GM21381 (cell line): ENCODE data around the gene ANKRD13C.

ENCODE experiments used
- ATAC-seq: cut with Tn5 transposase; IDR thresholded peaks from one replicate; pipeline ENCODE4 v1.9.1; 2021; ENCODE audit warnings: mild to moderate bottlenecking, moderate library complexity; ENCODE audit not compliant: unreplicated experiment

ANKRD13C gene

GRCh38 chr1:70299472-70299871 lies 55.0 kb downstream of the ANKRD13C start:
- no peak for ATAC-seq

GRCh38 chr1:70295749-70296148 lies 58.8 kb downstream of the ANKRD13C start:
- ATAC-seq: no peak

- no peak for ATAC-seq
These were observed 61.2 kb downstream of the ANKRD13C start for GRCh38 chr1:70293186-70293843.

- no peak for ATAC-seq
These were observed 64.3 kb downstream of the ANKRD13C start for GRCh38 chr1:70290218-70290617.

GRCh38 chr1:70288166-70288565 lies 66.4 kb downstream of the ANKRD13C start:
- no peak for ATAC-seq

- ATAC-seq: no peak
These were observed 68.1 kb downstream of the ANKRD13C start for GRCh38 chr1:70286453-70286852.

- no peak for ATAC-seq
These were observed 70.2 kb downstream of the ANKRD13C start for GRCh38 chr1:70284366-70284765.

GRCh38 chr1:70278710-70279109 lies 75.8 kb downstream of the ANKRD13C start:
- no peak for ATAC-seq

- no peak for ATAC-seq
These were observed 76.6 kb downstream of the ANKRD13C start for GRCh38 chr1:70277875-70278274.

GRCh38 chr1:70265946-70266345 lies 88.6 kb downstream of the ANKRD13C start:
- no peak for ATAC-seq

- no peak for ATAC-seq
These were observed 89.7 kb downstream of the ANKRD13C start for GRCh38 chr1:70264839-70265238.

- no peak for ATAC-seq
These were observed 97.9 kb downstream of the ANKRD13C start for GRCh38 chr1:70256664-70257063.

- ATAC-seq: no peak
These were observed 105.8 kb downstream of the ANKRD13C start for GRCh38 chr1:70248729-70249128.

GRCh38 chr1:70247768-70248167 lies 106.8 kb downstream of the ANKRD13C start:
- no peak for ATAC-seq

- no peak for ATAC-seq
These were observed 107.4 kb downstream of the ANKRD13C start for GRCh38 chr1:70247122-70247521.

GRCh38 chr1:70239940-70240339 lies 114.6 kb downstream of the ANKRD13C start:
- no peak for ATAC-seq

GRCh38 chr1:70234733-70235132 lies 119.8 kb downstream of the ANKRD13C start:
- ATAC-seq: no peak

- ATAC-seq: no peak
These were observed 123.0 kb downstream of the ANKRD13C start for GRCh38 chr1:70231475-70231874.

- no peak for ATAC-seq
These were observed 125.9 kb downstream of the ANKRD13C start for GRCh38 chr1:70228670-70229069.

- ATAC-seq: peak; percentile 59
These were observed 127.1 kb downstream of the ANKRD13C start for GRCh38 chr1:70227439-70227838.

- no peak for ATAC-seq
These were observed 129.6 kb downstream of the ANKRD13C start for GRCh38 chr1:70224954-70225353.

- ATAC-seq: no peak
These were observed 131.7 kb downstream of the ANKRD13C start for GRCh38 chr1:70222716-70223235.
